ENCODE measurements around the gene IQCE. TPM values are rescaled to one million over a fixed set of nuclear protein-coding genes. Genes with fewer than 3 reads are reported as not detected.

The IQCE gene
- total and polyA plus RNA-seq, 10 of the 15 experiments (the other 5 are each of a cell fraction or from before 2014, with no cell fraction given), result 0.37 to 8.1 (median 3.7) TPM

DNA sequence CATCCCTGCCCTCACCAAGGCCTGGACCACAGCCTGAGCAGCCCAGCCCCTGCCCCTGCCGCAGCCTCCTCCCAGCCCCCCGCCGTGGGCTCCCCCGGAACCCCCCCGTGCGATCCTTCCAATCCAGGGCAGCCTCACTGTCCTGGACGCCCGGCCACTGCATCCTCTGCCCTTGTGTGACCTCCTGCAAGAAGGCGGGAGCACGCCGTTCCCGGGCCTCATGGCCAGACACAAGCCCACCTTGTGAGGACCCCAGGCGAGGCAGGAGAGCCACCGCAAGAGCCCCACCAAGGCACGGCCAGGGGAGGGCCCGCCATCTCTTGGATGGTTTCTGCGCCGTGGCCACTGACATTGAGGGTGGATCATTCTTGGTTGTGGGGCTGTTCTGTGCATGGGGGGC is 47.0 kb upstream of the IQCE start:
- Histone ChIP-seq H3K9ac (ENCODE audit: control insufficient read depth, insufficient read depth, low read length) (peak overlapping the region; percentile 1; the same call in 1 of the 2 replicates), H3K4me1 (ENCODE audit: control insufficient read depth, insufficient read depth, low read length) (peaks cover 38% of the 10 kb centered on the region), H3K27ac (ENCODE audit: control insufficient read depth, insufficient read depth) (no peak overlapping the region), H4K20me1 (ENCODE audit: control insufficient read depth, insufficient read depth) (no peaks in the 10 kb centered on the region), H3K27me3 (replicated peaks in 1 of 2; ENCODE audit: control insufficient read depth in 2 of 2, insufficient read depth in 2 of 2, low read length in 1 of 2) (no peaks in the 10 kb centered on the region), H3K79me2 (ENCODE audit: control insufficient read depth, insufficient read depth, low read length) (no peaks in the 10 kb centered on the region), H2AFZ (ENCODE audit: control insufficient read depth, low read depth, low read length) (peak overlapping the region; percentile 87), H3K9me3 (replicated peaks; ENCODE audit: control insufficient read depth, insufficient read depth, low read length) (no peaks in the 10 kb centered on the region), H3K4me3 (no peak overlapping the region), H3K36me3 (ENCODE audit: control insufficient read depth in 2 of 2, insufficient read depth in 2 of 2, low read length in 1 of 2) (no peaks in the 10 kb centered on the region), H3K4me2 (ENCODE audit: control insufficient read depth, insufficient read depth) (0 out of 2 replicates have a peak overlapping the region, but pooled peaks have one; percentile 64)
- WGBS (ENCODE audit: insufficient coverage, insufficient replicate concordance, low lambda C conversion rate, missing lambda C conversion rate), result 28% methylated on average over 11 of the region's 18 CpGs
- DNase-seq (ENCODE audit: low read depth, low spot score) (no peak), FAIRE-seq (no peak), ATAC-seq (no peak)
- POLR2A ChIA-PET, result interaction anchor here (1.0 to 1.9 kb wide), 3 partner anchors 9 to 17 kb away, joined by 4 to 10 read pairs (median 5); no protein-coding TSS in a partner anchor
- BruUV-seq (replicated peaks), result no TSS peak
- SMC1A ChIA-PET (ENCODE audit: uncharacterized antibody, unreplicated experiment), result no interaction called here
- RAD21 ChIA-PET (ENCODE audit: unreplicated experiment), result interaction anchor here (1.5 kb wide), 1 partner anchor 17 kb away, joined by 5 read pairs; no protein-coding TSS in a partner anchor
- TF ChIP-seq STAT1 (conservative IDR thresholded peaks at IDR 0.05) (no peak), MYB (IDR thresholded peaks at IDR 0.05; ENCODE audit: borderline replicate concordance, low read depth, low read length) (no peak), TBL1XR1 (IDR thresholded peaks at IDR 0.05; ENCODE audit: low read depth, low read length) (no peak), CBX5 (IDR thresholded peaks at IDR 0.05; ENCODE audit: low read depth) (no peak), ZNF274 (IDR thresholded peaks at IDR 0.05; ENCODE audit: insufficient read depth, insufficient read length) (no peak), KAT2A (conservative IDR thresholded peaks at IDR 0.05; ENCODE audit: control insufficient read depth, low read depth, low read length) (no peak), CBFB (IDR thresholded peaks at IDR 0.05; ENCODE audit: low read depth) (no peak), FOS (IDR thresholded peaks at IDR 0.05; ENCODE audit: borderline replicate concordance, extremely low read depth, insufficient read length) (no peak)
- TF ChIP-seq, protein P1, sequence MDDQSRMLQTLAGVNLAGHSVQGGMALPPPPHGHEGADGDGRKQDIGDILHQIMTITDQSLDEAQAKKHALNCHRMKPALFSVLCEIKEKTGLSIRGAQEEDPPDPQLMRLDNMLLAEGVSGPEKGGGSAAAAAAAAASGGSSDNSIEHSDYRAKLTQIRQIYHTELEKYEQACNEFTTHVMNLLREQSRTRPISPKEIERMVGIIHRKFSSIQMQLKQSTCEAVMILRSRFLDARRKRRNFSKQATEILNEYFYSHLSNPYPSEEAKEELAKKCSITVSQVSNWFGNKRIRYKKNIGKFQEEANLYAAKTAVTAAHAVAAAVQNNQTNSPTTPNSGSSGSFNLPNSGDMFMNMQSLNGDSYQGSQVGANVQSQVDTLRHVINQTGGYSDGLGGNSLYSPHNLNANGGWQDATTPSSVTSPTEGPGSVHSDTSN (IDR thresholded peaks at IDR 0.05; ENCODE audit: insufficient replicate concordance, low read depth, low read length), result no peak
- in situ Hi-C loops (cut with MboI) (no loop called here), intact Hi-C loops (cut with micrococcal nuclease; ENCODE audit: unreplicated experiment) (no loop called here)
- CTCF ChIA-PET, result interaction anchor here (0.8 kb wide), 1 partner anchor 19 kb away, joined by 3 read pairs; no protein-coding TSS in a partner anchor
